Kidney epithelial cell (primary cell): Measurements from ENCODE around the gene KLF9. TPM values are rescaled to one million over a fixed set of nuclear protein-coding genes. Genes with fewer than 3 reads are reported as not detected.

Source experiments
- DNase-seq: peaks from one replicate; pipeline ENCODE4 v3.0.0-alpha.2; 2010; ENCODE audit warnings: low read depth
- H3K27me3 ChIP-seq: 2 replicates; pipeline ENCODE4 v1.6.0; 2011; ENCODE audit warnings: low read length; ENCODE audit not compliant: control insufficient read depth, insufficient read depth
- H3K36me3 ChIP-seq: 2 replicates; pipeline ENCODE4 v1.5.1; 2011; ENCODE audit warnings: low read length; ENCODE audit not compliant: control insufficient read depth, insufficient read depth
- H3K4me3 ChIP-seq: 2 replicates; pipeline ENCODE4 v1.5.1; 2011; ENCODE audit warnings: low read depth, mild to moderate bottlenecking, control low read depth, low read length
- total RNA-seq: library from RNA; depleted of rRNA; stranded (reverse); fragments of >200 nt; gene quantifications from 2 replicates; pipeline ENCODE4 v1.2.3, GENCODE V29; 2015
- TF ChIP-seq, protein P1 (sequence below): IDR thresholded peaks from 2 replicates; pipeline ENCODE4 v1.5.1; 2011; ENCODE audit warnings: mild to moderate bottlenecking, moderate library complexity, low read length, control low read depth, inconsistent platforms; ENCODE audit not compliant: insufficient read depth, poor library complexity, severe bottlenecking

The KLF9 gene
- total RNA-seq, 1 donor from 2014 or later: 9.7 TPM

DNA sequence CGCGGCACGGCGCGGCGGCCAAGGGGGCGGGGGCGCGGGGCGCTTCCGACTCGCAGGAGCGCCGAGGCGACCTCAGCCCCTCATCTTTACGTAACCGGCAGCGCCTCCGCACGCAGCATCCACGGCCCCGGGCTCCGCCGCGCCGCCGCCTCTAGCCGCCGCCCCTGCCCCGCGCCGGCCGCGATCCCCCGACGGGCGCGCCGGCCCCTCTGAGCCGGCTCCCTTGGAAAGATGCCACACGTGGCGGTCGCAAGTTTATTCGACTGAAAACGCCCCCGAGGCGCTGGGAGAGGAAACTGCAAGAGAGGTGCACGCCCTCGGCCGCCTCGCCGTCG lies 1.0 kb downstream of the KLF9 start:
- Histone ChIP-seq H3K27me3 (no peaks in the 10 kb centered on the region), H3K36me3 (no peaks in the 10 kb centered on the region), H3K4me3 (peak overlapping the region; percentile 92)
- DNase-seq: no peak
- TF ChIP-seq, protein P1, sequence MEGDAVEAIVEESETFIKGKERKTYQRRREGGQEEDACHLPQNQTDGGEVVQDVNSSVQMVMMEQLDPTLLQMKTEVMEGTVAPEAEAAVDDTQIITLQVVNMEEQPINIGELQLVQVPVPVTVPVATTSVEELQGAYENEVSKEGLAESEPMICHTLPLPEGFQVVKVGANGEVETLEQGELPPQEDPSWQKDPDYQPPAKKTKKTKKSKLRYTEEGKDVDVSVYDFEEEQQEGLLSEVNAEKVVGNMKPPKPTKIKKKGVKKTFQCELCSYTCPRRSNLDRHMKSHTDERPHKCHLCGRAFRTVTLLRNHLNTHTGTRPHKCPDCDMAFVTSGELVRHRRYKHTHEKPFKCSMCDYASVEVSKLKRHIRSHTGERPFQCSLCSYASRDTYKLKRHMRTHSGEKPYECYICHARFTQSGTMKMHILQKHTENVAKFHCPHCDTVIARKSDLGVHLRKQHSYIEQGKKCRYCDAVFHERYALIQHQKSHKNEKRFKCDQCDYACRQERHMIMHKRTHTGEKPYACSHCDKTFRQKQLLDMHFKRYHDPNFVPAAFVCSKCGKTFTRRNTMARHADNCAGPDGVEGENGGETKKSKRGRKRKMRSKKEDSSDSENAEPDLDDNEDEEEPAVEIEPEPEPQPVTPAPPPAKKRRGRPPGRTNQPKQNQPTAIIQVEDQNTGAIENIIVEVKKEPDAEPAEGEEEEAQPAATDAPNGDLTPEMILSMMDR: no peak

GRCh38 chr9:70412832-70413463 lies 1.5 kb downstream of the KLF9 start:
- Histone ChIP-seq H3K36me3 (no peaks in the 10 kb centered on the region), H3K27me3 (no peaks in the 10 kb centered on the region), H3K4me3 (peak overlapping the region; percentile 92)
- TF ChIP-seq, protein P1: no peak
- no peak for DNase-seq

DNA sequence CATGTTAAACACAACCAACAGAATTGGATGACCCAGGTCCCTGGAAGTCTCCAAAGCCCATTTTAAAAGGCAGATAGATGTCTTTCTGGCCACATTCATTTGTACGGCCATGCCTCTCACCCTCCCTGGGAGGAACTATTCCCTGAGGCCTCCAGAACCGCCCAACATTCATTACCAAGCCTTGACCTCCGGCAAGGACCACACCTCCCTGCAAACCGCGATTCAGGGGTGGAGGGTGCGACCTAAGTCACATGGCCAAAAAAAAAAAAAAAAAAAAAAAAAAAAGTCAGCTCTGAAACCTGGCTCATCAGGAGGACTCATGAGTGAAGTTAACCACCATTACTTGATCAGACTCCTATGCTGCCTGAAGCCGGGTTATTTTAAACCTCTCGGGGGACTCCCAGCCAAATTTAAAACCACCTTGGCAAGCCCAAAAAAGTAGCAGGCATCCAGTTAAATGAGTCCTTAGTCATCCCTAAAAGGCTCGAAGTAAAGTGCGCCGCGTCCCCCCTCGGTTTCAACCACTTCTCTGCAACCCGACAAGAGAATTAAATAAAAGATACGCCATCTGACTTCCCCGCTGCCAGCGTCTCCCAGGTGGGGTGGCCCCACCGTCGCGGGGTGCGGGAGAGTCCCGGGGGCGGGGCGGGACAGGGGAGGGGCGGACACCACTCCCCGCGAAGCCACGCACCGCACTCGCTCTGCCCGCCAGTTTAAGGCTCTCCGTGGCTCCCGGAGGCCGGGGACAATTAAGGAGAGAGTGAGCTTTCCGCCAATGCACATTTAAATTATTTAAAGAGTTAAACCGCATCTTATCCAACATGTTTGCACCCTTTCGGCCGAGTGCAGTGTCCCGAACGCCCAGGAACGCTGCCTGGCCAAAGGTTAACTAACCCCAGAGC lies 2.3 kb downstream of the KLF9 start:
- Histone ChIP-seq H3K4me3 (peak overlapping the region; percentile 92), H3K27me3 (no peaks in the 10 kb centered on the region), H3K36me3 (no peaks in the 10 kb centered on the region)
- DNase-seq: peak; percentile 80
- TF ChIP-seq, protein P1: no peak

DNA sequence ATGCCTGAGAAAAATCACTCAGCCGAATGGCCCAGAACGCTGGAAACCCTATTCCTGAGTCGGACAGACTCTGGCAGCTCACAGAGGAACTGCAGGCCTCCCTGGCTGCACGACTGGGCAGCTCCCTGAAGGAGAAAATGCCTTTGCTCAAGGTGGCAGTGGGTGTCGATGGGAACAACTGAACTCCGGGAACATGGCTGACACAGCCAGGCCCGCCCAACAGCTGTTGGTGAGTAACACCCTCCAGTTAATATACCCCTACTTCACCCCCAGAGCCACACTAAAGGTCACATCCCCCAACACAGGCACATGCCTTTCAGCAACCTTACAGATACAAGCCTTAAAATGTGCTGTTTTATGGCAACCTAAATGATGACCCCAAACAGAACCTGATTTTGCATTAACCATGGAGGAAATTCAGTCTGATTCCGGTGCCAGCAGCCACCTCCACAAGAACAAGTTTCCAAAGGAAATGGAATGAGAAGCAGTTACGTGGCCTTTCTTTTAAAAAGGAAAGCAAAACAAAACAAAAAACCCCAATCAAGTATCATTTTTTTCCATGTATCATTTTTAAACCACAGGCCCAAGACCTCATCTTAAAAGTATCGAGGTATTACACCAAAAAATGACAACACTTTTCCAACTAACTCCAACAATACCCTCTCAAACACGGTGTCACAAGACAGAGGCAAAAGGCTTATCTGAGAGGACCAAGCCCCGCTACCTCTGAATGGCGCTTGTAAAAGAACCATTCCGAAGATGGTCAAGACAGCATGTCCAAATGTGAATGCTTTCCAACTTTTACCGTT lies 3.1 kb downstream of the KLF9 start:
- DNase-seq: no peak

GRCh38 chr9:70410368-70410767 lies 4.1 kb downstream of the KLF9 start:
- TF ChIP-seq, protein P1: no peak
- DNase-seq: no peak
- Histone ChIP-seq H3K4me3 (peak overlapping the region; percentile 92), H3K27me3 (no peaks in the 10 kb centered on the region), H3K36me3 (no peaks in the 10 kb centered on the region)

More for the DNA sequence above, 3.1 kb downstream of the KLF9 start:
- TF ChIP-seq, protein P1: no peak
- Histone ChIP-seq H3K4me3 (peak overlapping the region; percentile 92), H3K27me3 (no peaks in the 10 kb centered on the region), H3K36me3 (no peaks in the 10 kb centered on the region)
